HCT116 (cell line): ENCODE measurements around the gene MINDY4. TPM values are rescaled to one million over a fixed set of nuclear protein-coding genes. Genes with fewer than 3 reads are reported as not detected.

ENCODE experiments used
- ATAC-seq: fragments of 200-7000 bp; cut with Tn5 transposase; 2 replicates; pipeline ENCODE4 v1.9.1; 2020; ENCODE audit warnings: mild to moderate bottlenecking, moderate library complexity
- BruUV-seq: library from RNA; stranded (reverse); fragments of 400-500 nt; replicated peaks from 2 replicates; lab custom pipeline; 2021; lab: Mats Ljungman, UMichigan
- CTCF ChIA-PET: fragments of 300-600 bp; sonication (Branson Sonifier 250); formaldehyde crosslinking; loops from one replicate; lab custom pipeline; 2021; ENCODE audit warnings: antibody characterized with exemption; lab: Charles Lee
- POLR2A ChIA-PET: fragments of 300-600, 350-600 bp; sonication (Branson Sonifier 250); formaldehyde crosslinking; loops from one replicate; lab custom pipeline; 2021; ENCODE audit warnings: antibody characterized with exemption; lab: Charles Lee
- RAD21 ChIA-PET, 2 experiments: fragments of 300-600 bp; sonication (Branson Sonifier 250); formaldehyde crosslinking; loops; one replicate each; lab custom pipeline; 2023; ENCODE audit warnings: low total read pairs in 2 of 2; ENCODE audit not compliant: uncharacterized antibody in 2 of 2, unreplicated experiment in 2 of 2, low non-redundant PET in 1 of 2; lab: Charles Lee
- DNase-seq: peaks from one replicate; pipeline ENCODE4 v3.0.0-alpha.2; 2010; ENCODE audit warnings: low read depth, low spot score
- H2AFZ ChIP-seq: fragments of 200-600 bp; shearing (Covaris generic), sonication (generic); 2 replicates; pipeline ENCODE4 v1.6.1; 2017; ENCODE audit warnings: low read depth, mixed run types, mixed read lengths, antibody characterized with exemption, low read length; ENCODE audit not compliant: poor library complexity, severe bottlenecking
- H3K27ac ChIP-seq: 2 replicates; pipeline ENCODE4 v1.5.1; 2012; ENCODE audit warnings: low read depth, low read length
- H3K27me3 ChIP-seq: fragments of 200-600 bp; sonication (generic); 2 replicates; pipeline ENCODE4 v1.6.1; 2016; ENCODE audit warnings: mixed run types, low read length, mixed read lengths; ENCODE audit not compliant: insufficient read depth
- H3K36me3 ChIP-seq, 2 experiments: fragments of 200-500 bp in 1 of 2; fragments of 200-600 bp in 1 of 2; sonication (Bioruptor generic) in 1 of 2; sonication (generic) in 1 of 2; 2 replicates each; pipeline versions ENCODE4 v1.5.1 to v1.6.1; 2014 to 2016; ENCODE audit warnings: low read length in 2 of 2, inconsistent platforms in 1 of 2, mixed read lengths in 1 of 2, mixed run types in 1 of 2; ENCODE audit not compliant: insufficient read depth in 2 of 2, control insufficient read depth in 1 of 2
- H3K4me1 ChIP-seq, 2 experiments: fragments of 200-600 bp in 1 of 2; sonication (generic) in 1 of 2; 2 replicates each; pipeline versions ENCODE4 v1.5.1 to v1.6.1; 2012 to 2017; ENCODE audit warnings: low read length in 2 of 2, inconsistent platforms in 1 of 2, mild to moderate bottlenecking in 1 of 2, mixed read lengths in 1 of 2, mixed run types in 1 of 2, moderate library complexity in 1 of 2; ENCODE audit not compliant: insufficient read depth in 2 of 2, control insufficient read depth in 1 of 2
- H3K4me2 ChIP-seq: fragments of 200-600 bp; sonication (generic); 2 replicates; pipeline ENCODE4 v1.6.1; 2017; ENCODE audit warnings: mixed run types, low read length, mixed read lengths
- H3K4me3 ChIP-seq, 2 experiments: fragments of 200-600 bp in 1 of 2; sonication (generic) in 1 of 2; replicated peaks in 1 of 2; 2 replicates each; pipeline ENCODE4 v1.5.1; 2011 to 2016; ENCODE audit warnings: low read length in 2 of 2, control low read depth in 1 of 2, low read depth in 1 of 2, mild to moderate bottlenecking in 1 of 2, mixed read lengths in 1 of 2, mixed run types in 1 of 2
- H3K79me2 ChIP-seq: fragments of 200-600 bp; sonication (generic); 2 replicates; pipeline ENCODE4 v1.6.1; 2017; ENCODE audit warnings: mild to moderate bottlenecking, mixed run types, low read length, moderate library complexity, mixed read lengths; ENCODE audit not compliant: insufficient read depth
- H3K9ac ChIP-seq: fragments of 200-600 bp; sonication (generic); 2 replicates; pipeline ENCODE4 v1.6.1; 2016; ENCODE audit warnings: low read length, mixed read lengths
- H3K9me2 ChIP-seq: fragments of 200-600 bp; sonication (generic), shearing (Covaris generic); 2 replicates; pipeline ENCODE4 v1.6.1; 2017; ENCODE audit warnings: mixed run types, mild to moderate bottlenecking, moderate library complexity; ENCODE audit not compliant: insufficient read depth
- H3K9me3 ChIP-seq, 2 experiments: fragments of 200-500 bp in 1 of 2; fragments of 200-600 bp in 1 of 2; sonication (Bioruptor generic) in 1 of 2; sonication (generic) in 1 of 2; 2 replicates each; pipeline ENCODE4 v1.6.1; 2014 to 2017; ENCODE audit warnings: low read length in 2 of 2, mixed read lengths in 2 of 2, inconsistent platforms in 1 of 2, low read depth in 1 of 2, mild to moderate bottlenecking in 1 of 2, mixed run types in 1 of 2, moderate library complexity in 1 of 2; ENCODE audit not compliant: control insufficient read depth in 1 of 2, insufficient read depth in 1 of 2
- H4K20me1 ChIP-seq: fragments of 200-600 bp; sonication (generic), shearing (Covaris generic); 2 replicates; pipeline ENCODE4 v1.6.1; 2017; ENCODE audit warnings: mixed run types, mild to moderate bottlenecking, moderate library complexity; ENCODE audit not compliant: insufficient read depth
- ATF3 ChIP-seq: IDR thresholded peaks from 2 replicates; pipeline ENCODE4 v1.6.1; 2012
- CBX3 ChIP-seq: IDR thresholded peaks from 2 replicates; pipeline ENCODE4 v1.6.1; 2012; ENCODE audit warnings: low read depth
- CEBPB ChIP-seq: IDR thresholded peaks from 2 replicates; pipeline ENCODE4 v1.6.1; 2012; ENCODE audit warnings: low read depth
- EZH2 ChIP-seq: fragments of 200-600 bp; sonication (generic); IDR thresholded peaks from 2 replicates; pipeline ENCODE4 v1.6.1; 2017; ENCODE audit warnings: antibody characterized with exemption, mixed run types
- FOSL1 ChIP-seq: IDR thresholded peaks from 2 replicates; pipeline ENCODE4 v1.6.1; 2012; ENCODE audit warnings: low read depth
- JUND ChIP-seq: IDR thresholded peaks from 2 replicates; pipeline ENCODE4 v1.6.1; 2012
- POLR2A ChIP-seq: IDR thresholded peaks from 2 replicates; pipeline ENCODE4 v1.7.0; 2011; ENCODE audit warnings: borderline replicate concordance; ENCODE audit not compliant: insufficient read depth, insufficient read length; ENCODE audit errors: extremely low read depth
- POLR2AphosphoS5 ChIP-seq: IDR thresholded peaks from 2 replicates; pipeline ENCODE4 v1.6.1; 2011; ENCODE audit warnings: mild to moderate bottlenecking, low read depth, low read length, moderate library complexity
- RAD21 ChIP-seq: IDR thresholded peaks from 2 replicates; pipeline ENCODE4 v1.6.1; 2012; ENCODE audit warnings: low read depth, mild to moderate bottlenecking
- SIN3A ChIP-seq: IDR thresholded peaks from 2 replicates; pipeline ENCODE4 v1.6.1; 2012; ENCODE audit warnings: low read depth
- SP1 ChIP-seq: IDR thresholded peaks from 2 replicates; pipeline ENCODE4 v1.6.1; 2012; ENCODE audit warnings: low read depth
- SRF ChIP-seq: IDR thresholded peaks from 2 replicates; pipeline ENCODE4 v1.6.1; 2012; ENCODE audit warnings: low read depth
- TCF7L2 ChIP-seq: IDR thresholded peaks from 2 replicates; pipeline ENCODE4 v1.7.0; 2011; ENCODE audit warnings: borderline replicate concordance, inconsistent platforms; ENCODE audit not compliant: insufficient read depth, insufficient read length; ENCODE audit errors: extremely low read depth
- ZBTB33 ChIP-seq: IDR thresholded peaks from 2 replicates; pipeline ENCODE4 v1.6.1; 2011; ENCODE audit warnings: mild to moderate bottlenecking, low read length, moderate library complexity; ENCODE audit not compliant: insufficient replicate concordance; ENCODE audit errors: extremely low read depth
- ZFX ChIP-seq: fragments of 450-650 bp; IDR thresholded peaks from 2 replicates; pipeline ENCODE4 v1.6.1; 2017
- ZNF274 ChIP-seq: fragments of 200-500 bp; sonication (Bioruptor generic); IDR thresholded peaks from 2 replicates; pipeline ENCODE4 v1.6.1; 2014; ENCODE audit warnings: mild to moderate bottlenecking, low read depth, low read length, inconsistent platforms
- intact Hi-C: fragments of 100-400 bp; cut with micrococcal nuclease; formaldehyde crosslinking; loops from 2 replicates; pipeline ENCODE4 v1.10.0; 2022
- total RNA-seq: library from RNA; stranded (reverse); gene quantifications from one replicate; pipeline ENCODE4 v1.2.1, GENCODE V29; 2021; ENCODE audit not compliant: unreplicated experiment
- TF ChIP-seq, protein P1 (sequence below): IDR thresholded peaks from 2 replicates; pipeline ENCODE4 v1.6.1; 2012; ENCODE audit warnings: low read depth

Gene MINDY4
- total RNA-seq, 1 experiment from 2014 or later: 6.1 TPM

DNA sequence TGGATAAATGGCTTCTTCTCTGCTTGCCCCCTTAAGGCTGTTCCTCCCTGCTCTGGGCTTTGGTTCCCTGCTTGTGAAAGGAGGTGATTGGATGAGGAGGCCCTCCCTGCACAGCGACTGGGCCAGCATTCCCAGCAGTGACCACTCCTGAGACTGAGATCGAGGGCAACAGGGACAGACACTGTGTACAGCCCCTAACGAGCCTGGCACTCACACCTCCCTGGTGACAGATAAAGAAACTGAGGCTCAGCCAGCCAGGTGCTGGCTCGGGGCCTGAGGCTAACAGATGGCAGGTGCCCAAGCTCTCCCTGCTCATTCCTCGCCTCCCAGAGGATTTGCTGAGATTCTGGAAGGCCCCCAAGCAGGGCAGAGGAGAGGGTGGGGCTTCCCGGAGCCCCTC is 128.4 kb downstream of the MINDY4 start (continued):
- no peak for TF ChIP-seq SRF
- TF ChIP-seq, protein P1, sequence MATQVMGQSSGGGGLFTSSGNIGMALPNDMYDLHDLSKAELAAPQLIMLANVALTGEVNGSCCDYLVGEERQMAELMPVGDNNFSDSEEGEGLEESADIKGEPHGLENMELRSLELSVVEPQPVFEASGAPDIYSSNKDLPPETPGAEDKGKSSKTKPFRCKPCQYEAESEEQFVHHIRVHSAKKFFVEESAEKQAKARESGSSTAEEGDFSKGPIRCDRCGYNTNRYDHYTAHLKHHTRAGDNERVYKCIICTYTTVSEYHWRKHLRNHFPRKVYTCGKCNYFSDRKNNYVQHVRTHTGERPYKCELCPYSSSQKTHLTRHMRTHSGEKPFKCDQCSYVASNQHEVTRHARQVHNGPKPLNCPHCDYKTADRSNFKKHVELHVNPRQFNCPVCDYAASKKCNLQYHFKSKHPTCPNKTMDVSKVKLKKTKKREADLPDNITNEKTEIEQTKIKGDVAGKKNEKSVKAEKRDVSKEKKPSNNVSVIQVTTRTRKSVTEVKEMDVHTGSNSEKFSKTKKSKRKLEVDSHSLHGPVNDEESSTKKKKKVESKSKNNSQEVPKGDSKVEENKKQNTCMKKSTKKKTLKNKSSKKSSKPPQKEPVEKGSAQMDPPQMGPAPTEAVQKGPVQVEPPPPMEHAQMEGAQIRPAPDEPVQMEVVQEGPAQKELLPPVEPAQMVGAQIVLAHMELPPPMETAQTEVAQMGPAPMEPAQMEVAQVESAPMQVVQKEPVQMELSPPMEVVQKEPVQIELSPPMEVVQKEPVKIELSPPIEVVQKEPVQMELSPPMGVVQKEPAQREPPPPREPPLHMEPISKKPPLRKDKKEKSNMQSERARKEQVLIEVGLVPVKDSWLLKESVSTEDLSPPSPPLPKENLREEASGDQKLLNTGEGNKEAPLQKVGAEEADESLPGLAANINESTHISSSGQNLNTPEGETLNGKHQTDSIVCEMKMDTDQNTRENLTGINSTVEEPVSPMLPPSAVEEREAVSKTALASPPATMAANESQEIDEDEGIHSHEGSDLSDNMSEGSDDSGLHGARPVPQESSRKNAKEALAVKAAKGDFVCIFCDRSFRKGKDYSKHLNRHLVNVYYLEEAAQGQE: no peak
- no peak for TF ChIP-seq CEBPB

GRCh38 chr7:30900053-30900452 is 128.8 kb downstream of the MINDY4 start:
- no TSS peak for BruUV-seq
- no peak overlapping the region for H3K4me2 ChIP-seq
- H3K9me3 ChIP-seq: no peaks in the 10 kb centered on the region
- no peak overlapping the region for H2AFZ ChIP-seq
- no peak for TF ChIP-seq CBX3
- no peak for TF ChIP-seq SIN3A
- TF ChIP-seq SP1: no peak
- TF ChIP-seq JUND: no peak
- no peak for TF ChIP-seq TCF7L2
- TF ChIP-seq, protein P1: no peak
- TF ChIP-seq EZH2: no peak
- TF ChIP-seq ZNF274: no peak
- TF ChIP-seq RAD21: no peak
- no peak for TF ChIP-seq ZBTB33
- TF ChIP-seq POLR2AphosphoS5: no peak
- TF ChIP-seq ZFX: no peak
- no peak for TF ChIP-seq POLR2A
- no peak for TF ChIP-seq ATF3
- TF ChIP-seq CEBPB: no peak
- no peak for TF ChIP-seq FOSL1
- no peak overlapping the region for H3K4me3 ChIP-seq
- no peak for DNase-seq
- H3K9ac ChIP-seq: no peak overlapping the region
- ChIA-PET POLR2A (no interaction called here), RAD21 (no interaction called here), CTCF (no interaction called here)
- no peak for ATAC-seq
- H3K36me3 ChIP-seq: no peaks in the 10 kb centered on the region
- no peaks in the 10 kb centered on the region for H3K9me2 ChIP-seq
- no peaks in the 10 kb centered on the region for H4K20me1 ChIP-seq
- intact Hi-C loops: no loop called here
- H3K27ac ChIP-seq: no peak overlapping the region
- H3K4me1 ChIP-seq: peaks cover 0 to 3% of the 10 kb centered on the region in 2 experiments; a peak in 1 of 4 replicates
- H3K27me3 ChIP-seq: no peaks in the 10 kb centered on the region
- no peaks in the 10 kb centered on the region for H3K79me2 ChIP-seq
